Measurements from ENCODE around the gene GPR135.

GPR135 gene

DNA sequence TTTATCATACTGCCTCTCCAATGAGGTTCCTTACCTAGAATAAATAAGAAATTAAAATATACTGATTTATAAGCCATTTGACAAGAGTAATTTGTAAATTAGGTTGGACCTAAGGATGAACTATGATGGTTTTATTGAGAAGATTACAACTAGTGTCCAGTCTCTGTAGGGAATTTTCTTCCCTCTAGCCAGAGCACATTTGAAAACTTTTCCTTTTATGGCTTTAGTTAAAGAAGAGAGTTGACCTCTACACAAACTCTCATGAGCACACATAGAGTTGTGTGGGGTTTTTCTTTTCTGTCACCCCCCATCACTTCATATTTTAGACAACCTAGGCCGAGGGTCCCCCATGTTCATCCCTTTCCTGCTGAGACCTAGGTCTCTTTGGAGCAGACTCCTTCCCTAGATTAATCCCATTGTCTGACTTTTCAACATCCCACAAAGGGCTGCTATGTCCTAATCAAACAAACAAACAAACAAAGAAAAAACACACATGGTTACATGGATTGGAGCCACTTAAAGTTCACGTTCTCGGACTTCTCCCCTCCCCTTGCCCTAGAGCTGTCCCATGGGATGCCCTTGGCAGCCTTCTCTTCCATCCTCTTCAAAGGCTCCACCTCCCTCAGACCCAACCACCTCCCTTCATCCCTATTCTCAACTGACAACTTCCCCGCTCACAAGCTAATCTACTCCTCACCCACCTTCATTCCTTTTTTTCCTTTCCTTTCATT lies 40.7 kb downstream of the GPR135 start:
- no peak for DNase-seq (ENCODE audit: low read depth in 3 of 3)

- no peak for DNase-seq (ENCODE audit: low read depth in 3 of 3)
Observed at GRCh38 chr14:59422069-59422881, 42.9 kb downstream of the GPR135 start.

DNA sequence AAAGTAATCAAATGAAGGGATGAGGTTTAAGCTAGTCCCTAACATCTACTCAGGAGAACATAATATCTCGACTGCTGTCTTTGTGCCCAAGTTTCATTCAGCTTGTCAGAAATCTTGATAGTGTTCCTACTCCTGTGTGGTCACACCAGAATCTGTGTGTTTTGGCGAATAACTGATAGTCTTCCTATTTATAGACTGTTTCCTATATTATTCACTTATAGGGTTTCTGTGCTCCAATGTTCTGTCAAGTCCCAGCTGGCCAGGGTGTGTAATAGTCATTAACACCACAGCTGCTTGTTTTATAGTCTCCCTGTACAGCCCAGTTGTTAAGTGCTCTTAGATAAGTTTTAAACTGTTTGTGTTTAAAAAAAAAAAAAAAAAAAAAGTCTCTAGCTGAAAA lies 45.9 kb downstream of the GPR135 start:
- no peak for DNase-seq (ENCODE audit: low read depth in 3 of 3)

DNA sequence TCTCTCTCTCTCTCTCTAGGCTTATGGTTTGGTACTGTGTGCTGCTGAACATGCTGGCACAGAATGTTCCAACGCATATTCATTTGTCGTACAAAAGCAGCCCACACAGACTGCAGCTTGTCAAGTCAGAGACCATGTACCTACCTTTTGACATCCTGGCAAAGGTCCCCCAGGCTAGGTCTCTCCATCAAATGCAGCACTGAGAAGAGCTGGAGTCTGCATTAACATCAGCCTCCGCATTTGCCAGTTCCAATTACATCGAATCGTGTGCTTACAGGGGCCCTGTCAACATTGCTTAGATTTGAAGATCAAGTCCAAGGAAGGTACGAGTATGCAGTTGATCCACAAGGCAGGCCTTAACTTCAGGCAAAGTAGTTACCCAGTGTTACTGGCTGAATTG lies 47.9 kb downstream of the GPR135 start:
- DNase-seq (ENCODE audit: low read depth in 3 of 3) = no peak

DNA sequence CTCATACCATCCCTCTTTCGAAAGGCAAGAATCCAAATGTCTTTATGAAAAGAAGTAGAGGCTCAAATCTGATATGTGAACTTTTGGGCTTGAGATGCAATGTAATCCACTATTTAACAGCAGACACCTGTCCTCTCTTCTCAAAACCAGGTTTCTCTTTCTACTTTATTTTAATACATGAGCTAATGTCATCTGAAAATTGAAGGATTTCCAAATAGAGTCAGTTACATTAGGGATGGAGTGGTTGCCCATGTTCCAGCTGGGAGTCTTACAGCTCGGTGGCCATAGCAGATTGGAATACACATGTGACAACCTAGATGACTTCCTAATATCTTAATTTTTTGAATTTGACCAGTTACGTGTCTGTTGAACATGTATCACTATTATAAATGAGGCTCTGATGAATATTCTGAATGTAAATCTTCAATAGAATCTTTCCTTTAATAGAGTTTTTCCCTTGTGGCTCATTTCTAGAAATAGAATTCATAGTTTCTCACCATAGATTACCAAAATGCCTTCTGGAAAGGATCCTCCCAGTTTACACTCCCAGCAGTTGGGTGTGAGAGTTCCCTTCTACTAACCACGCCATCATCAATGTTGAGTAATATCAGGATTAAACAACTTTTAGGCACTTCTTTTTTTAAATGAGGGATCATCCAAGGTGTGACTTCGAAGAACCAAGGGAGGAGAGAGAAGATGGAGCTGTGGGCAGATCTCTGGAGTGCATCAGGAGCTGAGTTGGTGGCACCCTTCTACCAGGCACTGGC lies 49.2 kb downstream of the GPR135 start:
- DNase-seq (ENCODE audit: low read depth in 3 of 3) = no peak

All from stimulated activated CD4-positive, alpha-beta T cell treated with anti-CD3 and anti-CD28 coated beads, TNF-alpha, amount 100 ng/mL, for 24 hours (primary cell).